Panc1 (cell line): ENCODE measurements around the gene HNRNPAB. TPM values are rescaled to one million over a fixed set of nuclear protein-coding genes. Genes with fewer than 3 reads are reported as not detected.

Source experiments
- ATAC-seq: fragments of 200-7000 bp; cut with Tn5 transposase; 2 replicates; pipeline ENCODE4 v1.9.1; 2020; ENCODE audit warnings: mild to moderate bottlenecking, moderate library complexity
- BruUV-seq: library from RNA; stranded (reverse); fragments of 400-500 nt; replicated peaks from 2 replicates; lab custom pipeline; 2021; lab: Mats Ljungman, UMichigan
- CTCF ChIA-PET: fragments of 300-600 bp; sonication (Branson Sonifier 250); formaldehyde crosslinking; loops from one replicate; lab custom pipeline; 2022; ENCODE audit warnings: antibody characterized with exemption; lab: Charles Lee
- POLR2A ChIA-PET: fragments of 300-600 bp; sonication (Branson Sonifier 250); formaldehyde crosslinking; loops from one replicate; lab custom pipeline; 2022; ENCODE audit warnings: antibody characterized with exemption; lab: Charles Lee
- DNase-seq: peaks from one replicate; pipeline ENCODE4 v3.0.0-alpha.2; 2010; ENCODE audit warnings: low read depth, low spot score
- H3K27ac ChIP-seq: 2 replicates; pipeline ENCODE4 v1.5.1; 2011; ENCODE audit warnings: mild to moderate bottlenecking, low read length, inconsistent platforms
- H3K27me3 ChIP-seq: fragments of 200-500 bp; sonication (Bioruptor generic); 2 replicates; pipeline ENCODE4 v1.6.0; 2014; ENCODE audit warnings: low read length, inconsistent platforms; ENCODE audit not compliant: control insufficient read depth, insufficient read depth
- H3K36me3 ChIP-seq: fragments of 200-500 bp; sonication (Bioruptor generic); 2 replicates; pipeline ENCODE4 v1.5.1; 2014; ENCODE audit warnings: inconsistent platforms, mild to moderate bottlenecking, low read length, moderate library complexity; ENCODE audit not compliant: control insufficient read depth, insufficient read depth
- H3K4me1 ChIP-seq: 2 replicates; pipeline ENCODE4 v1.5.1; 2011; ENCODE audit warnings: inconsistent platforms, mild to moderate bottlenecking, low read length, moderate library complexity; ENCODE audit not compliant: control insufficient read depth, insufficient read depth
- H3K4me3 ChIP-seq, 2 experiments: 2 replicates each; pipeline ENCODE4 v1.5.1; 2011 to 2012; ENCODE audit warnings: low read depth in 2 of 2, low read length in 2 of 2, mild to moderate bottlenecking in 2 of 2, inconsistent platforms in 1 of 2, moderate library complexity in 1 of 2
- H3K9me3 ChIP-seq: fragments of 200-500 bp; sonication (Bioruptor generic); 2 replicates; pipeline ENCODE4 v1.5.1; 2014; ENCODE audit warnings: low read depth, mild to moderate bottlenecking, inconsistent platforms, low read length, moderate library complexity; ENCODE audit not compliant: control insufficient read depth, insufficient read depth
- CTCF ChIP-seq: fragments of 450-650 bp; IDR thresholded peaks from 2 replicates; pipeline ENCODE4 v1.5.1; 2017; ENCODE audit warnings: mild to moderate bottlenecking
- POLR2AphosphoS5 ChIP-seq: IDR thresholded peaks from 2 replicates; pipeline ENCODE4 v1.6.1; 2012; ENCODE audit warnings: mild to moderate bottlenecking, low read depth, low read length, moderate library complexity
- REST ChIP-seq, 2 experiments: IDR thresholded peaks; 2 replicates each; pipeline ENCODE4 v1.6.1; 2011 to 2012; ENCODE audit warnings: low read depth in 2 of 2, control low read depth in 1 of 2, low read length in 1 of 2, mild to moderate bottlenecking in 1 of 2, moderate library complexity in 1 of 2; ENCODE audit not compliant: insufficient read depth in 1 of 2
- SIN3A ChIP-seq: IDR thresholded peaks from 2 replicates; pipeline ENCODE4 v1.6.1; 2012; ENCODE audit warnings: low read depth, mild to moderate bottlenecking, low read length, moderate library complexity, borderline replicate concordance; ENCODE audit not compliant: insufficient read depth
- TCF7L2 ChIP-seq: IDR thresholded peaks from 2 replicates; pipeline ENCODE4 v1.6.1; 2011; ENCODE audit warnings: mild to moderate bottlenecking, low read depth, low read length, inconsistent platforms
- in situ Hi-C: cut with HindIII; loops from 2 replicates; pipeline ENCODE4 v1.10.0; 2016; ENCODE audit warnings: low sequenced_read_pairs, low pct_unique_long_range_greater_than_20kb
- intact Hi-C: fragments of 100-400 bp; cut with micrococcal nuclease; formaldehyde crosslinking; loops from one replicate; pipeline ENCODE4 v1.10.0; 2022; ENCODE audit not compliant: unreplicated experiment
- total RNA-seq: library from RNA; stranded (reverse); gene quantifications from one replicate; pipeline ENCODE4 v1.2.1, GENCODE V29; 2021; ENCODE audit not compliant: unreplicated experiment

Gene HNRNPAB
- total RNA-seq, 1 experiment from 2014 or later = 273 TPM

GRCh38 chr5:178242416-178242815 is 38.1 kb downstream of the HNRNPAB start:
- BruUV-seq = no TSS peak
- DNase-seq (no peak), ATAC-seq (no peak)
- Histone ChIP-seq H3K4me3 (no peak overlapping the region), H3K4me1 (no peaks in the 10 kb centered on the region), H3K27ac (no peak overlapping the region), H3K9me3 (no peaks in the 10 kb centered on the region), H3K36me3 (no peaks in the 10 kb centered on the region), H3K27me3 (no peaks in the 10 kb centered on the region)
- ChIA-PET POLR2A (no interaction called here), CTCF (no interaction called here)
- intact Hi-C loops = no loop called here
- TF ChIP-seq TCF7L2 (no peak), SIN3A (no peak)
- in situ Hi-C loops = no loop called here

GRCh38 chr5:178244576-178244975 is 40.2 kb downstream of the HNRNPAB start:
- no peak for TF ChIP-seq TCF7L2
- no peak for TF ChIP-seq CTCF
- TF ChIP-seq SIN3A = no peak
- no peak for TF ChIP-seq POLR2AphosphoS5
- no peak for TF ChIP-seq REST (IDR thresholded peaks at IDR 0.05; ENCODE audit: insufficient read depth in 1 of 2, low read depth in 2 of 2, low read length in 1 of 2)
- intact Hi-C loops = no loop called here
- no peak overlapping the region for H3K4me3 ChIP-seq
- in situ Hi-C loops = no loop called here
- BruUV-seq = no TSS peak
- no peak overlapping the region for H3K27ac ChIP-seq
- no peaks in the 10 kb centered on the region for H3K36me3 ChIP-seq
- ChIA-PET POLR2A (no interaction called here), CTCF (no interaction called here)
- ATAC-seq (no peak), DNase-seq (no peak)
- H3K27me3 ChIP-seq = no peaks in the 10 kb centered on the region
- H3K9me3 ChIP-seq = no peaks in the 10 kb centered on the region
- H3K4me1 ChIP-seq = no peaks in the 10 kb centered on the region

- BruUV-seq = no TSS peak
- Histone ChIP-seq H3K4me3 (no peak overlapping the region), H3K4me1 (no peaks in the 10 kb centered on the region), H3K27ac (no peak overlapping the region), H3K36me3 (no peaks in the 10 kb centered on the region), H3K27me3 (no peaks in the 10 kb centered on the region), H3K9me3 (no peaks in the 10 kb centered on the region)
- POLR2A ChIA-PET = no interaction called here
- no peak for DNase-seq
- CTCF ChIA-PET = no interaction called here
- no peak for ATAC-seq
- in situ Hi-C loops (no loop called here), intact Hi-C loops (no loop called here)
- TF ChIP-seq POLR2AphosphoS5 (no peak), SIN3A (no peak), TCF7L2 (no peak), CTCF (no peak), REST (IDR thresholded peaks at IDR 0.05; ENCODE audit: insufficient read depth in 1 of 2, low read depth in 2 of 2, low read length in 1 of 2) (no peak)
Measured at GRCh38 chr5:178245389-178245788, 41.1 kb downstream of the HNRNPAB start.
